Lower leg skin (tissue), 4 donors: ENCODE results near the gene CKMT2. TPM values are rescaled to one million over a fixed set of nuclear protein-coding genes. Genes with fewer than 3 reads are reported as not detected.
"Not testable (repeated sequence)": the region's sequence is repeated elsewhere in the genome, so short reads cannot be mapped to it uniquely, and the experiment has no call there.

Experiments used
- DNase-seq, 2 donors: peaks; one replicate each; pipeline ENCODE4 v3.0.0-alpha.2; 2019; ENCODE audit warnings: low spot score in 2 of 2
- H3K4me3 ChIP-seq: fragments of 200-600 bp; sonication (generic); 2 replicates; pipeline ENCODE4 v1.5.1; 2017; ENCODE audit warnings: mild to moderate bottlenecking, low read depth; ENCODE audit not compliant: poor library complexity, severe bottlenecking
- POLR2A ChIP-seq, 2 donors: fragments of 450-650 bp; IDR thresholded peaks; one replicate each; pipeline ENCODE4 v1.6.1; 2016 to 2017; ENCODE audit warnings: antibody characterized with exemption in 2 of 2, mild to moderate bottlenecking in 1 of 2, moderate library complexity in 1 of 2
- WGBS, 2 donors: methylation state at CpG; one replicate each; pipeline ENCODE4 v1.1.5; 2018; 5-methylcytosine and 5-hydroxymethylcytosine counted together
- intact Hi-C: fragments of 100-400 bp; cut with DNase I; formaldehyde crosslinking; loops from one replicate; pipeline ENCODE4 v1.15.0; 2023; ENCODE audit warnings: low total_unique reads
- total RNA-seq, 4 donors: library from RNA; depleted of rRNA; stranded (reverse); fragments of >200 nt; gene quantifications; one replicate each; pipeline ENCODE4 v1.1.0, GENCODE V29; 2016
- TF ChIP-seq, protein P1 (sequence below), 3 donors: fragments of 450-650 bp; IDR thresholded peaks; one replicate each; pipeline ENCODE4 v1.5.1; 2016; ENCODE audit warnings: antibody characterized with exemption in 3 of 3, mild to moderate bottlenecking in 3 of 3, moderate library complexity in 2 of 3

Gene CKMT2
- total RNA-seq, 4 donors from 2014 or later: 4.0 to 19.7 (median 7.8) TPM

DNA sequence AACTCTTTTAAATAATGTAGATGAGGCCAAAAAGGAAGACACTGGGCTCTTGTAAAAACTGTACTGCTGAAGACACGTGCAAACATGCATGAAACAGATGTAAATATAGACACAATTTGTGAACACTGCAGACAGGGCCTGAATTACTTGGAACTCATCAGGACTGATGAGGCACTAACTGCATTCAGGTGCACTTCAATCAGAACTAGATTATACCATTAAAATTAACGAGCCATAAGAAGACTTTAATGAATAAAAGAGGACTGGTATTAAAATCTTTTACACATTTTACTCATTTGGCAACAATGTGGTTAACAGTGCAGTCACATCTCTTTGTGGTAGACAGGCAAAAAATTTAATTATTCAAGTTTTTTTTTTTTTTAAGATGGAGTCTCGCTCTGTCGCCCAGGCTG, 54.9 kb downstream of the CKMT2 start:
- 47 to 50% methylated on average over 4 of the region's 4 CpGs for WGBS, 2 donors
- no peak overlapping the region for H3K4me3 ChIP-seq
- no peak for DNase-seq
- TF ChIP-seq, protein P1, sequence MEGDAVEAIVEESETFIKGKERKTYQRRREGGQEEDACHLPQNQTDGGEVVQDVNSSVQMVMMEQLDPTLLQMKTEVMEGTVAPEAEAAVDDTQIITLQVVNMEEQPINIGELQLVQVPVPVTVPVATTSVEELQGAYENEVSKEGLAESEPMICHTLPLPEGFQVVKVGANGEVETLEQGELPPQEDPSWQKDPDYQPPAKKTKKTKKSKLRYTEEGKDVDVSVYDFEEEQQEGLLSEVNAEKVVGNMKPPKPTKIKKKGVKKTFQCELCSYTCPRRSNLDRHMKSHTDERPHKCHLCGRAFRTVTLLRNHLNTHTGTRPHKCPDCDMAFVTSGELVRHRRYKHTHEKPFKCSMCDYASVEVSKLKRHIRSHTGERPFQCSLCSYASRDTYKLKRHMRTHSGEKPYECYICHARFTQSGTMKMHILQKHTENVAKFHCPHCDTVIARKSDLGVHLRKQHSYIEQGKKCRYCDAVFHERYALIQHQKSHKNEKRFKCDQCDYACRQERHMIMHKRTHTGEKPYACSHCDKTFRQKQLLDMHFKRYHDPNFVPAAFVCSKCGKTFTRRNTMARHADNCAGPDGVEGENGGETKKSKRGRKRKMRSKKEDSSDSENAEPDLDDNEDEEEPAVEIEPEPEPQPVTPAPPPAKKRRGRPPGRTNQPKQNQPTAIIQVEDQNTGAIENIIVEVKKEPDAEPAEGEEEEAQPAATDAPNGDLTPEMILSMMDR (IDR thresholded peaks at IDR 0.05): no peak
- TF ChIP-seq POLR2A (IDR thresholded peaks at IDR 0.05): no peak
- intact Hi-C loops: no loop called here

DNA sequence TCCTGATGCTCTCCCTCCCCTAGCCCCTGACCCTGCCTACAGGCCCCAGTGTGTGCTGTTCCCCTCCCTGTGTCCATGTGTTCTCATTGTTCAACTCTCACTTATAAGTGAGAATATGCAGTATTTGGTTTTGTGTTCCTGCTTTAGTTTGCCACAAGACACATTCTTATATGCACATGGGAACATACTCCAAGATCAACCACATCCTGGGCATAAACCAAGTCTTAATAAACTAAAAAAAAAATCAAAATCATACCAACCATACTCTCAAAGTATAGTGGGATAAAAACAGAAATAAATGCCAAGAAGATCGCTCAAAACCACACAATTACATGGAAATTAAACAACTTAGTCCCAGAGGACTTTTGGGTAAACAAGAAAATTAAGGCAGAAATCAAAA, 57.0 kb downstream of the CKMT2 start:
- no peak for TF ChIP-seq POLR2A (IDR thresholded peaks at IDR 0.05)
- TF ChIP-seq, protein P1 (IDR thresholded peaks at IDR 0.05): no peak
- H3K4me3 ChIP-seq: no peak overlapping the region
- no peak for DNase-seq
- 71 to 76% methylated on average over 1 of the region's 1 CpG for WGBS, 2 donors
- intact Hi-C loops: no loop called here

DNA sequence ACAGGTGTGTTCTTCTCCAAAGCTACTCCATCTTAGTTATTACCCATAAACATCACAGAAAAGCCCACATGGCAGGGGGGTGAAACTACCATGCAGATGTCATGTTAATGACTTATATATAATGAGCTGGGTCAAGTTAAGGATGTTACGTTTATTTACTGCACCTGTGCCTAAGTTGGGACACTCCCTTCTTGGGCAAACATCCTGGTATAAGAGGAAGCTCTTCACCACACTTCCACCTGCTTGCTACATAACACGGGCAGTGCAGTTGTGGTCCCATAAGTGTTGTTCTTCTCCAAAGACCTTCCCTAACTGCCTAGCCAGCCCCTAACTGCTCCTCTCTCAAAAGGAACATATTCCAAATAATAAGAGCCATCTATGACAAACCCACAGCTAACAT, 59.0 kb downstream of the CKMT2 start:
- H3K4me3 ChIP-seq: no peak overlapping the region
- TF ChIP-seq, protein P1 (IDR thresholded peaks at IDR 0.05): no peak
- no peak for TF ChIP-seq POLR2A (IDR thresholded peaks at IDR 0.05)
- intact Hi-C loops: no loop called here
- 90 to 96% methylated on average over 2 of the region's 2 CpGs for WGBS, 2 donors
- DNase-seq: no peak

DNA sequence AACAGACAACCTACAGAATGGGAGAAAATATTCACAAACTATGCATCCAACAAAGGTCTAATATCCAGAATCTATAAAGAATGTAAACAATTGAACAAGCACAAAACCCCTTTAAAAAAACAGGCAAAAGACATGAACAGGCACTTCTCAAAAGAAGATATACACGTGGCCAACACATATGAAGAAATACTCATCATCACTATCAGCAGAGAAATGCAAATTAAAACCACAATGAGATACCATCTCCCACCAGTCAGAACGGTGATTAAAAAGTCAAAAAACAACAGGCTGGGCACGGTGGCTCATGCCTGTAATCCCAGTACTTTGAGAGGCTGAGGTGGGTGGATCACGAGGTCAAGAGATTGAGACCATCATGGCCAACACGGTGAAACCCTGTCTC, 60.9 kb downstream of the CKMT2 start:
- H3K4me3 ChIP-seq, DNase-seq, intact Hi-C loops: not testable (repeated sequence)
- WGBS, 2 donors: 81% methylated on average over 5 of the region's 5 CpGs

DNA sequence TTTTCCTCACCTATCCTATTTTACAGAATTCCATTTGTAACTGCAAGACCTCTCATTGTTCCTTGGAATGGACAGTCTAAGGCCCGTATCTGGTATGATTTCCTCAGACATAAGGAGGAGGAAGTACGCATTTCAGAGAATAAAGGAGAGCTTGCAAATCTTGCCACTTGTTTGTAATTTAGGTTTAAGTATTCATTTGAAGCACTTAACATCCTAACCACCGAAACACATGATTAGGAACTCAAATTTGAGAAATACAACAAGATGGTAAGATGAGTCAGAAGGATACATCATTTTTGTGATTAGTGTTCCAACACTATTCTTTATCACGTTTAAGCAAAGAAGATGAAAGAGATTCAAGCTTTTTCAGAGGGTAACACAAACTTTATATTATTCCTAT, 64.4 kb downstream of the CKMT2 start:
- intact Hi-C loops: no loop called here
- TF ChIP-seq POLR2A (IDR thresholded peaks at IDR 0.05): no peak
- TF ChIP-seq, protein P1 (IDR thresholded peaks at IDR 0.05): no peak
- no peak for DNase-seq
- H3K4me3 ChIP-seq: no peak overlapping the region
- WGBS, 2 donors: 70 to 77% methylated on average over 4 of the region's 4 CpGs

DNA sequence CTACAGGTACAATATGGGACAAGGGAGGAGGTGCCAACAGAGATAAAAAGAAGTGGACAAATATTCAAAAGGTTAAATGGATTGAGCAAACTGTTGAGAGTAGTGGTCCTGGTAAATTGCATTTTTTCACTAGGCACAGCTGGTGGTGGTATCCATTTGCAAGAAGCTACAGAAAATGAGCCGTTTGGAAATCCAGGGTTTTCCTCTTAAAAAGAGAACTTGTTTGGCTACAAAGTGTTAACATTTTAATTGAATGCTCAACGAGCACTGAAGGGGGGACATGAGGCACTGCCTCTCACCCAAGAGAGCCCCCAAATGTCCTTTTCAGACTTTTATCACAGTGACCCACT, 67.8 kb downstream of the CKMT2 start:
- peak overlapping the region; percentile 98 for H3K4me3 ChIP-seq
- DNase-seq: no peak
- WGBS, 2 donors: 0% methylated on average over 2 of the region's 2 CpGs
- intact Hi-C loops: no loop called here
- TF ChIP-seq, protein P1 (IDR thresholded peaks at IDR 0.05): no peak
- no peak for TF ChIP-seq POLR2A (IDR thresholded peaks at IDR 0.05)
